HUDEP-2 (cell line): Measurements from ENCODE around the gene GNAO1.

Source experiments
- DNase-seq, 76 experiments: peaks; one replicate each; lab custom pipeline; 2025; ENCODE audit not compliant: unreplicated experiment in 76 of 76; lab: John Stamatoyannopoulos, UW

The GNAO1 gene

GRCh38 chr16:56234737-56235136, 43.4 kb downstream of the GNAO1 start:
- DNase-seq = no peak

GRCh38 chr16:56237451-56237930, 46.2 kb downstream of the GNAO1 start:
- DNase-seq = no peak

- no peak for DNase-seq
These were observed 46.9 kb downstream of the GNAO1 start for GRCh38 chr16:56238188-56238587.

- no peak for DNase-seq
These were observed 50.3 kb downstream of the GNAO1 start for GRCh38 chr16:56241596-56241995.

- no peak for DNase-seq
These were observed 51.5 kb downstream of the GNAO1 start for GRCh38 chr16:56242740-56243139.

- DNase-seq = no peak
These were observed 53.3 kb downstream of the GNAO1 start for GRCh38 chr16:56244612-56245011.

GRCh38 chr16:56245197-56245596, 53.9 kb downstream of the GNAO1 start:
- DNase-seq = no peak

GRCh38 chr16:56246051-56246817, 54.9 kb downstream of the GNAO1 start:
- no peak for DNase-seq

GRCh38 chr16:56247018-56247417, 55.7 kb downstream of the GNAO1 start:
- no peak for DNase-seq

- no peak for DNase-seq
These were observed 56.5 kb downstream of the GNAO1 start for GRCh38 chr16:56247808-56248207.

GRCh38 chr16:56252835-56253234, 61.5 kb downstream of the GNAO1 start:
- DNase-seq = no peak

GRCh38 chr16:56255904-56256303, 64.6 kb downstream of the GNAO1 start:
- DNase-seq = no peak

- DNase-seq = no peak
These were observed 66.0 kb downstream of the GNAO1 start for GRCh38 chr16:56257239-56257638.

- no peak for DNase-seq
These were observed 66.5 kb downstream of the GNAO1 start for GRCh38 chr16:56257666-56258342.

- no peak for DNase-seq
These were observed 67.5 kb downstream of the GNAO1 start for GRCh38 chr16:56258508-56259424.

- no peak for DNase-seq
These were observed 68.1 kb downstream of the GNAO1 start for GRCh38 chr16:56259425-56259779.

GRCh38 chr16:56260378-56261160, 69.3 kb downstream of the GNAO1 start:
- DNase-seq = no peak

- DNase-seq = no peak
These were observed 70.4 kb downstream of the GNAO1 start for GRCh38 chr16:56261656-56262055.

GRCh38 chr16:56262148-56262547, 70.9 kb downstream of the GNAO1 start:
- peak in 1 of 76 experiments; percentile 6 for DNase-seq

- peak in 2 of 76 experiments; percentile 6 to 21 for DNase-seq
These were observed 71.4 kb downstream of the GNAO1 start for GRCh38 chr16:56262551-56263245.
